ENCODE data around the gene PDE4A.
"Not testable (repeated sequence)": the region's sequence is repeated elsewhere in the genome, so short reads cannot be mapped to it uniquely, and the experiment has no call there.

Gene PDE4A

GRCh38 chr19:10430505-10431253 lies 10.3 kb downstream of the PDE4A start:
- no peak for DNase-seq

GRCh38 chr19:10431254-10431942 lies 11.1 kb downstream of the PDE4A start:
- DNase-seq, result peak; percentile 54

- DNase-seq, result peak; percentile 56
Measured at GRCh38 chr19:10431943-10432735, 11.8 kb downstream of the PDE4A start.

GRCh38 chr19:10432736-10433130 lies 12.4 kb downstream of the PDE4A start:
- DNase-seq, result no peak

- no peak for DNase-seq
Measured at GRCh38 chr19:10433131-10433536, 12.8 kb downstream of the PDE4A start.

- DNase-seq, result no peak
Measured at GRCh38 chr19:10439588-10439987, 19.2 kb downstream of the PDE4A start.

- no peak for DNase-seq
Measured at GRCh38 chr19:10442698-10443097, 22.4 kb downstream of the PDE4A start.

GRCh38 chr19:10449037-10449436 lies 28.7 kb downstream of the PDE4A start:
- no peak for DNase-seq

- DNase-seq, result no peak
Measured at GRCh38 chr19:10450191-10450852, 30.0 kb downstream of the PDE4A start.

- DNase-seq, result no peak
Measured at GRCh38 chr19:10450853-10451609, 30.7 kb downstream of the PDE4A start.

- DNase-seq, result no peak
Measured at GRCh38 chr19:10452726-10453618, 32.6 kb downstream of the PDE4A start.

- no peak for DNase-seq
Measured at GRCh38 chr19:10453852-10454251, 33.5 kb downstream of the PDE4A start.

- no peak for DNase-seq
Measured at GRCh38 chr19:10454267-10454666, 33.9 kb downstream of the PDE4A start.

- DNase-seq, result not testable (repeated sequence)
Measured at GRCh38 chr19:10458733-10459132, 38.4 kb downstream of the PDE4A start.

- no peak for DNase-seq
Measured at GRCh38 chr19:10460714-10461046, 40.3 kb downstream of the PDE4A start.

- peak; percentile 83 for DNase-seq
Measured at GRCh38 chr19:10461047-10461949, 41.0 kb downstream of the PDE4A start.

- not testable (repeated sequence) for DNase-seq
Measured at GRCh38 chr19:10462042-10462441, 41.7 kb downstream of the PDE4A start.

GRCh38 chr19:10462557-10462956 lies 42.2 kb downstream of the PDE4A start:
- no peak for DNase-seq

- no peak for DNase-seq
Measured at GRCh38 chr19:10464456-10464855, 44.1 kb downstream of the PDE4A start.

GRCh38 chr19:10467104-10467706 lies 46.9 kb downstream of the PDE4A start:
- DNase-seq, result no peak
